ENCODE measurements around the gene SLC25A4. TPM values are rescaled to one million over a fixed set of nuclear protein-coding genes. Genes with fewer than 3 reads are reported as not detected.

The SLC25A4 gene
- total and polyA plus RNA-seq, 2 of the 13 experiments (the other 11 are each of a cell fraction or from before 2014, with no cell fraction given) = 30.3 to 42.1 TPM

- TF ChIP-seq TBX3 (IDR thresholded peaks at IDR 0.05; ENCODE audit: borderline replicate concordance) (no peak), ZSCAN31 (CRISPR knock-in tag; IDR thresholded peaks at IDR 0.05; ENCODE audit: low read depth) (no peak)
These were observed 24.2 kb downstream of the SLC25A4 start (continued) for GRCh38 chr4:185167234-185167633.

DNA sequence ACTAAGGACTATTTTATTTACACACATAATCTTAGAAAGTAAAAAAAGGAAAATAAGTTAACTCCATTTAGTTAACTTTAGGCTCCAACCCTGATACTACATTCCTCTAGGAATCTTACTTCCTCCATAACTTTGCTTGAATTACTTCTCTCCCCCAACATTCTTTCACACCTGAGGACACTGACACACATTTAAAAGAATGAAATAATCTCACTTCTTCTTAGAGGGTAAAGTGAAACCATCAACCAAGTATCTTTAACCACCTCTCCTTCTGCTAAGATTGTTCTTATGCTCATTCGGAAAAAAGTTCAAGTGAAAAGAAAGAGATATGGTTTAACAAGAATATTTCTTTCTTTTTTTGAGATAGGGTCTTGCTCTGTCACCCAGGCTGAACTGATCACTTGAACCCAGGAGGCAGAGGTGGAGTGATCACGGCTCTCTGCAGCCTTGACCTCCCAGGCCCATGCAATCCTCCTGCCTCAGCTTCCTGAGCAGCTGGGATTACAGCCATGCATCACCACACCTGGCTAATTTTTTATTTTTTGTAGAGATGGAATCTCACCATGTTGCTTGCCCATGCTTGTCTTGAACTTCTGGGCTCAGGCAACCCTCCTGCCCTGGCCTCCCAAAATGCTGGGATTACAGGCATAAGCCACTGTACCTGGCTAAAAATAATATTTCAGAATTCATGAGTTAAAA lies 28.5 kb downstream of the SLC25A4 start:
- Histone ChIP-seq H3K9ac (ENCODE audit: insufficient read depth, low read depth, low read length) (no peak overlapping the region), H3K4me3 (replicated peaks in 1 of 3; ENCODE audit: insufficient read depth in 1 of 3, low read depth in 2 of 3, low read length in 3 of 3) (no peak overlapping the region), H3K9me3 (ENCODE audit: low read length) (no peaks in the 10 kb centered on the region), H3K79me2 (ENCODE audit: insufficient read depth, low read length) (no peaks in the 10 kb centered on the region), H2AFZ (ENCODE audit: low read length) (no peak overlapping the region), H4K20me1 (ENCODE audit: insufficient read depth, low read length) (peaks cover 3% of the 10 kb centered on the region; the same call in 1 of the 2 replicates), H3K4me2 (ENCODE audit: low read depth, low read length) (no peak overlapping the region), H3K4me1 (ENCODE audit: insufficient read depth, low read length) (no peaks in the 10 kb centered on the region), H3K27me3 (ENCODE audit: control insufficient read depth in 1 of 2, insufficient read depth in 2 of 2, low read length in 2 of 2) (no peaks in the 10 kb centered on the region), H3K36me3 (replicated peaks in 1 of 2; ENCODE audit: control insufficient read depth in 1 of 2, insufficient read depth in 2 of 2, low read length in 2 of 2) (peaks cover 12 to 80% of the 10 kb centered on the region in 2 experiments; a peak in 4 of 5 replicates), H3K27ac (ENCODE audit: extremely low read length, insufficient read depth, low read length) (no peak overlapping the region)
- BruUV-seq (replicated peaks) = no TSS peak
- FAIRE-seq = no peak
- POLR2A ChIA-PET = no interaction called here
- DNase-seq (ENCODE audit: low spot score) = no peak
- 90% methylated on average over 2 of the region's 2 CpGs for WGBS (ENCODE audit: low lambda C conversion rate)
- intact Hi-C loops (cut with micrococcal nuclease; ENCODE audit: unreplicated experiment) (no loop called here), in situ Hi-C loops (cut with HindIII; ENCODE audit: extremely low pct_ligation_motif_present, low pct_unique_long_range_greater_than_20kb) (no loop called here)
- ATAC-seq = no peak
- CTCF ChIA-PET (ENCODE audit: low intra/inter-chr PET ratio, low total read pairs) = no interaction called here
- TF ChIP-seq ZNF225 (CRISPR knock-in tag; IDR thresholded peaks at IDR 0.05) (no peak), ZNF891 (CRISPR knock-in tag; IDR thresholded peaks at IDR 0.05) (no peak), ZFP41 (CRISPR knock-in tag; IDR thresholded peaks at IDR 0.05; ENCODE audit: borderline replicate concordance) (no peak), ZNF296 (CRISPR knock-in tag; conservative IDR thresholded peaks at IDR 0.05) (no peak), TP53 (CRISPR knock-in tag; conservative IDR thresholded peaks at IDR 0.05) (no peak), NR2C2 (CRISPR knock-in tag; IDR thresholded peaks at IDR 0.05; ENCODE audit: borderline replicate concordance) (no peak), ZNF30 (CRISPR knock-in tag; IDR thresholded peaks at IDR 0.05) (no peak), KDM5B (CRISPR knock-in tag; IDR thresholded peaks at IDR 0.05; ENCODE audit: borderline replicate concordance) (no peak), ZNF3 (CRISPR knock-in tag; IDR thresholded peaks at IDR 0.05) (no peak), REXO4 (CRISPR knock-in tag; IDR thresholded peaks at IDR 0.05; ENCODE audit: borderline replicate concordance) (no peak), ZNF850 (CRISPR knock-in tag; conservative IDR thresholded peaks at IDR 0.05) (no peak), ZNF510 (CRISPR knock-in tag; IDR thresholded peaks at IDR 0.05; ENCODE audit: low read depth) (no peak)
- TF ChIP-seq, protein P1, sequence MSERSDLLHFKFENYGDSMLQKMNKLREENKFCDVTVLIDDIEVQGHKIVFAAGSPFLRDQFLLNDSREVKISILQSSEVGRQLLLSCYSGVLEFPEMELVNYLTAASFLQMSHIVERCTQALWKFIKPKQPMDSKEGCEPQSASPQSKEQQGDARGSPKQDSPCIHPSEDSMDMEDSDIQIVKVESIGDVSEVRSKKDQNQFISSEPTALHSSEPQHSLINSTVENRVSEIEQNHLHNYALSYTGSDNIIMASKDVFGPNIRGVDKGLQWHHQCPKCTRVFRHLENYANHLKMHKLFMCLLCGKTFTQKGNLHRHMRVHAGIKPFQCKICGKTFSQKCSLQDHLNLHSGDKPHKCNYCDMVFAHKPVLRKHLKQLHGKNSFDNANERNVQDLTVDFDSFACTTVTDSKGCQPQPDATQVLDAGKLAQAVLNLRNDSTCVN (CRISPR knock-in tag; IDR thresholded peaks at IDR 0.05; ENCODE audit: borderline replicate concordance) = no peak
- TF ChIP-seq, protein P2, sequence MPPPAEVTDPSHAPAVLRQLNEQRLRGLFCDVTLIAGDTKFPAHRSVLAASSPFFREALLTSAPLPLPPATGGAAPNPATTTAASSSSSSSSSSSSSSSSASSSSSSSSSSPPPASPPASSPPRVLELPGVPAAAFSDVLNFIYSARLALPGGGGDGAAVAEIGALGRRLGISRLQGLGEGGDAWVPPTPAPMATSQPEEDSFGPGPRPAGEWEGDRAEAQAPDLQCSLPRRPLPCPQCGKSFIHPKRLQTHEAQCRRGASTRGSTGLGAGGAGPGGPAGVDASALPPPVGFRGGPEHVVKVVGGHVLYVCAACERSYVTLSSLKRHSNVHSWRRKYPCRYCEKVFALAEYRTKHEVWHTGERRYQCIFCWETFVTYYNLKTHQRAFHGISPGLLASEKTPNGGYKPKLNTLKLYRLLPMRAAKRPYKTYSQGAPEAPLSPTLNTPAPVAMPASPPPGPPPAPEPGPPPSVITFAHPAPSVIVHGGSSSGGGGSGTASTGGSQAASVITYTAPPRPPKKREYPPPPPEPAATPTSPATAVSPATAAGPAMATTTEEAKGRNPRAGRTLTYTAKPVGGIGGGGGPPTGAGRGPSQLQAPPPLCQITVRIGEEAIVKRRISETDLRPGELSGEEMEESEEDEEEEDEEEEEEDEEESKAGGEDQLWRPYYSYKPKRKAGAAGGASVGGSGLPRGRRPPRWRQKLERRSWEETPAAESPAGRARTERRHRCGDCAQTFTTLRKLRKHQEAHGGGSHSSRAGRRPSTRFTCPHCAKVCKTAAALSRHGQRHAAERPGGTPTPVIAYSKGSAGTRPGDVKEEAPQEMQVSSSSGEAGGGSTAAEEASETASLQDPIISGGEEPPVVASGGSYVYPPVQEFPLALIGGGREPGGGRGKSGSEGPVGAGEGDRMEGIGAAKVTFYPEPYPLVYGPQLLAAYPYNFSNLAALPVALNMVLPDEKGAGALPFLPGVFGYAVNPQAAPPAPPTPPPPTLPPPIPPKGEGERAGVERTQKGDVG (CRISPR knock-in tag; IDR thresholded peaks at IDR 0.05; ENCODE audit: borderline replicate concordance) = no peak
- TF ChIP-seq, protein P3, sequence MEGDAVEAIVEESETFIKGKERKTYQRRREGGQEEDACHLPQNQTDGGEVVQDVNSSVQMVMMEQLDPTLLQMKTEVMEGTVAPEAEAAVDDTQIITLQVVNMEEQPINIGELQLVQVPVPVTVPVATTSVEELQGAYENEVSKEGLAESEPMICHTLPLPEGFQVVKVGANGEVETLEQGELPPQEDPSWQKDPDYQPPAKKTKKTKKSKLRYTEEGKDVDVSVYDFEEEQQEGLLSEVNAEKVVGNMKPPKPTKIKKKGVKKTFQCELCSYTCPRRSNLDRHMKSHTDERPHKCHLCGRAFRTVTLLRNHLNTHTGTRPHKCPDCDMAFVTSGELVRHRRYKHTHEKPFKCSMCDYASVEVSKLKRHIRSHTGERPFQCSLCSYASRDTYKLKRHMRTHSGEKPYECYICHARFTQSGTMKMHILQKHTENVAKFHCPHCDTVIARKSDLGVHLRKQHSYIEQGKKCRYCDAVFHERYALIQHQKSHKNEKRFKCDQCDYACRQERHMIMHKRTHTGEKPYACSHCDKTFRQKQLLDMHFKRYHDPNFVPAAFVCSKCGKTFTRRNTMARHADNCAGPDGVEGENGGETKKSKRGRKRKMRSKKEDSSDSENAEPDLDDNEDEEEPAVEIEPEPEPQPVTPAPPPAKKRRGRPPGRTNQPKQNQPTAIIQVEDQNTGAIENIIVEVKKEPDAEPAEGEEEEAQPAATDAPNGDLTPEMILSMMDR (CRISPR knock-in tag; IDR thresholded peaks at IDR 0.05) = no peak
